ENCODE results near the gene CCAR1. TPM values are rescaled to one million over a fixed set of nuclear protein-coding genes. Genes with fewer than 3 reads are reported as not detected.

Gene CCAR1
- total and polyA plus RNA-seq, 10 of the 15 experiments (the other 5 are each of a cell fraction or from before 2014, with no cell fraction given) = 35.5 to 124 (median 79.0) TPM

GRCh38 chr10:68734349-68734748, 13.3 kb downstream of the CCAR1 start (continued):
- TF ChIP-seq FOXK2 (IDR thresholded peaks at IDR 0.05) (no peak), BCL3 (IDR thresholded peaks at IDR 0.05; ENCODE audit: borderline replicate concordance, insufficient read depth, low read depth, low read length, poor library complexity, severe bottlenecking) (no peak)

- Histone ChIP-seq H3K9me3 (replicated peaks; ENCODE audit: control insufficient read depth, insufficient read depth, low read length) (no peaks in the 10 kb centered on the region), H3K36me3 (ENCODE audit: control insufficient read depth in 2 of 2, insufficient read depth in 2 of 2, low read length in 1 of 2) (peaks cover 5 to 27% of the 10 kb centered on the region in 2 experiments), H3K4me3 (no peak overlapping the region), H3K4me1 (ENCODE audit: control insufficient read depth, insufficient read depth, low read length) (no peaks in the 10 kb centered on the region), H3K27ac (ENCODE audit: control insufficient read depth, insufficient read depth) (no peak overlapping the region), H3K9ac (ENCODE audit: control insufficient read depth, insufficient read depth, low read length) (no peak overlapping the region), H4K20me1 (ENCODE audit: control insufficient read depth, insufficient read depth) (no peaks in the 10 kb centered on the region), H3K79me2 (ENCODE audit: control insufficient read depth, insufficient read depth, low read length) (peaks cover 3% of the 10 kb centered on the region), H2AFZ (ENCODE audit: control insufficient read depth, low read depth, low read length) (no peak overlapping the region), H3K4me2 (ENCODE audit: control insufficient read depth, insufficient read depth) (no peak overlapping the region), H3K27me3 (replicated peaks in 1 of 2; ENCODE audit: control insufficient read depth in 2 of 2, insufficient read depth in 2 of 2, low read length in 1 of 2) (no peaks in the 10 kb centered on the region)
- RAD21 ChIA-PET (ENCODE audit: unreplicated experiment) = no interaction called here
- in situ Hi-C loops (cut with MboI) = no loop called here
- WGBS (ENCODE audit: insufficient coverage, insufficient replicate concordance, low lambda C conversion rate, missing lambda C conversion rate) = 87% methylated on average over 6 of the region's 6 CpGs
- POLR2A ChIA-PET = no interaction called here
- FAIRE-seq (no peak), DNase-seq (ENCODE audit: low read depth, low spot score) (no peak), ATAC-seq (no peak)
- no TSS peak for BruUV-seq (replicated peaks)
- intact Hi-C loops (cut with micrococcal nuclease; ENCODE audit: unreplicated experiment) = no loop called here
- TF ChIP-seq BRCA1 (IDR thresholded peaks at IDR 0.05; ENCODE audit: low read depth, low read length) (no peak), NR2C2 (IDR thresholded peaks at IDR 0.05; ENCODE audit: borderline replicate concordance, control insufficient read depth, insufficient read length, low read depth) (no peak), CREM (IDR thresholded peaks at IDR 0.05; ENCODE audit: low read depth) (no peak), POLR2AphosphoS2 (IDR thresholded peaks at IDR 0.05; ENCODE audit: low read depth, low read length) (no peak), GABPA (IDR thresholded peaks at IDR 0.05; ENCODE audit: low read depth) (no peak), CREB1 (IDR thresholded peaks at IDR 0.05; ENCODE audit: low read depth) (no peak), PRDM15 (CRISPR knock-in tag; IDR thresholded peaks at IDR 0.05) (no peak), NRF1 (conservative IDR thresholded peaks at IDR 0.05; ENCODE audit: low read depth, low read length) (no peak), CEBPB (IDR thresholded peaks at IDR 0.05; ENCODE audit: borderline replicate concordance in 1 of 2, low read depth in 2 of 2, low read length in 2 of 2) (no peak), TBL1XR1 (IDR thresholded peaks at IDR 0.05; ENCODE audit: low read depth, low read length) (no peak), NFYB (IDR thresholded peaks at IDR 0.05; ENCODE audit: insufficient read depth, low read depth, low read length) (no peak), ESRRA (IDR thresholded peaks at IDR 0.05; ENCODE audit: low read length) (no peak)
- CTCF ChIA-PET = no interaction called here
- SMC1A ChIA-PET (ENCODE audit: uncharacterized antibody, unreplicated experiment) = interaction anchor here (0.6 to 0.7 kb wide), 2 partner anchors 62 to 826 kb away, joined by 3 read pairs; no protein-coding TSS in a partner anchor
Measured at GRCh38 chr10:68735119-68735518, 14.1 kb downstream of the CCAR1 start.
